K562 (cell line): Measurements from ENCODE around the gene TNFSF9. TPM values are rescaled to one million over a fixed set of nuclear protein-coding genes. Genes with fewer than 3 reads are reported as not detected.

Source experiments
- CXXC5 ChIP-seq: fragments of 250-450 bp; sonication (Bioruptor Pico); IDR thresholded peaks from 2 replicates; pipeline ENCODE4 v1.8.0; 2022; ENCODE audit warnings: inconsistent platforms, mild to moderate bottlenecking, moderate library complexity
- ZNF407 ChIP-seq: fragments of 450-650 bp; IDR thresholded peaks from 2 replicates; pipeline ENCODE4 v1.6.1; 2016; ENCODE audit warnings: low read depth
- ZNF717 ChIP-seq: fragments of 250-450 bp; sonication (Bioruptor Pico); IDR thresholded peaks from 2 replicates; pipeline ENCODE4 v1.5.0; 2021
- polyA plus RNA-seq, 8 experiments: library from polyadenylated mRNA; depleted of rRNA in 4 of 8; stranded (reverse) in 5 of 8; unstranded in 3 of 8; fragments of >200 nt; fragmentation: Nextera tagmentation in 2 of 8; fragmentation: Illumina TruSeq in 1 of 8; extraction: Ambion mirVana in 2 of 8; extraction: Trizol in 1 of 8; gene quantifications; 2 replicates each; pipeline versions ENCODE4 v1.2.1 to v1.2.3, GENCODE V29; 2011 to 2014; ENCODE audit warnings: inconsistent platforms in 1 of 8, missing spikeins in 1 of 8
- total RNA-seq, 7 experiments: library from RNA; depleted of rRNA in 6 of 7; stranded (reverse); fragments of >200 nt in 6 of 7; fragmentation: Illumina TruSeq in 2 of 7; extraction: Trizol in 2 of 7; gene quantifications; 2 replicates each; pipeline versions ENCODE4 v1.2.1 to v1.2.3, GENCODE V29; 2011 to 2021; ENCODE audit warnings: low replicate concordance in 1 of 7

Gene TNFSF9
- total and polyA plus RNA-seq, 9 of the 15 experiments (the other 6 are each of a cell fraction or from before 2014, with no cell fraction given) = 1.4 to 17.9 (median 6.5) TPM

DNA sequence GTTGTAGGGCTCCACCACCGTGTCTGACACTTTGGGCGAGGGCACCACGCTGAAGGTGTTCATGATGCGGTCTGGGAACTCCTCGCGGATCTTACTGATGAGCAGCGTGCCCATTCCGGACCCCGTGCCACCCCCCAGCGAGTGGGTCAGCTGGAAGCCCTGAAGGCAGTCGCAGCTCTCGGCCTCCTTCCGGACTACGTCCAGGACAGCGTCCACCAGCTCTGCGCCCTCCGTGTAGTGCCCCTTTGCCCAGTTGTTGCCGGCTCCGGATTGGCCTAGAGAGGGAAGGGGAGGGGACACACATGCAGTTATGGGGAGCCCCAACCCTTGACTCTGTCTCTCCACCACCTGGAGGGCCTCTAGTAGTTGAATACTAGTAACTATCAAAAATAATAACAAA lies 34.9 kb upstream of the TNFSF9 start (continued):
- TF ChIP-seq ZNF407 (no peak), CXXC5 (CRISPR knock-in tag) (no peak), ZNF717 (CRISPR knock-in tag) (no peak)
